Stimulated activated effector memory CD8-positive, alpha-beta T cell treated with anti-CD3 and anti-CD28 coated beads, Interleukin-12 subunit alpha, Interleukin-12 subunit beta, amount 100 ng/mL, for 72 hours (primary cell): Measurements from ENCODE around the gene NUAK1.

ENCODE experiments used
- ATAC-seq: fragments of 150-1000 bp; cut with Tn5 transposase; 2 replicates; pipeline ENCODE4 v1.10.0; 2021
- DNase-seq, 2 donors: peaks; one replicate each; pipeline ENCODE4 v3.0.0; 2021 to 2022; ENCODE audit warnings: low spot score in 2 of 2
- H3K27ac Mint-ChIP-seq: one replicate; pipeline ENCODE4 v1.8.0; 2022; ENCODE audit warnings: mild to moderate bottlenecking, mixed read lengths
- H3K36me3 Mint-ChIP-seq: one replicate; pipeline ENCODE4 v1.8.0; 2022; ENCODE audit warnings: mild to moderate bottlenecking, mixed read lengths
- H3K4me1 Mint-ChIP-seq: one replicate; pipeline ENCODE4 v1.8.0; 2022; ENCODE audit warnings: mixed read lengths
- H3K4me3 Mint-ChIP-seq: one replicate; pipeline ENCODE4 v1.8.0; 2022; ENCODE audit warnings: mild to moderate bottlenecking, mixed read lengths
- H3K9me3 Mint-ChIP-seq: one replicate; pipeline ENCODE4 v1.8.0; 2022; ENCODE audit warnings: mixed read lengths

NUAK1 gene

DNA sequence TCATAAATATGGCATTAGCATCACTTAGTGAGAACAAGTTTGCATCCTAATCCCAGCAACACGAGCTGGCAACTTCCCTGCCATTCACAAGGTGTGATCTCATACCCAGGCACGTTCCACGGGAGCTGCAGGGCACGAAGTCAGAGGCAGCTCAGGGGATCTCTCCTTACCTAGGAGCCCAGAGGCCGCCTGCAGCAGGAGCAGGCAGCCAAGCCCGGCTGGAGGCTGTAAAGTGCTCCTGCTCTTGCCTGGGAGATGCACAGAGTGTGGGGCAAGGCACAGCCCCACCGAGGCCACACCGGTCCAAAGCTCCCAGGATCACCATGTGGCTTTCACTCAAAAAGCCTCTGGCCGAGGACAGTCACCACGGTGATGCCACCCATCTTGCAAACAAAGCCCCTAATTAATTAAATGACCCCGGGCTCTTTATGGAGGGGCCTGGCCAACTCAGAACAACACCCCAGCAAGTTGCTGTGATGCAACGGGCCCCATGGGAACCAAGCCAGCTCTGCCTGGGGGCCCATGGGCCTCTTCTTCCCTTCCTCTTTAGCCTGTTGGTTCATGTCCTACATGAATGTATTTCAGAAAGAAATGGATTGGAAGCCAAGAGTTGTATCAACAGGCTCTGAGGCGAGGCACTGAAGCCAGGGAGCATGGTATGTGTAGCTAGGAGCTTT is 26.5 kb downstream of the NUAK1 start:
- no peak for ATAC-seq
- peak overlapping the region; percentile 16 for H3K4me3 Mint-ChIP-seq
- H3K4me1 Mint-ChIP-seq: peaks cover 9% of the 10 kb centered on the region
- DNase-seq: no peak
- H3K27ac Mint-ChIP-seq: peak overlapping the region; percentile 81
- no peaks in the 10 kb centered on the region for H3K9me3 Mint-ChIP-seq
- peaks cover 6% of the 10 kb centered on the region for H3K36me3 Mint-ChIP-seq

DNA sequence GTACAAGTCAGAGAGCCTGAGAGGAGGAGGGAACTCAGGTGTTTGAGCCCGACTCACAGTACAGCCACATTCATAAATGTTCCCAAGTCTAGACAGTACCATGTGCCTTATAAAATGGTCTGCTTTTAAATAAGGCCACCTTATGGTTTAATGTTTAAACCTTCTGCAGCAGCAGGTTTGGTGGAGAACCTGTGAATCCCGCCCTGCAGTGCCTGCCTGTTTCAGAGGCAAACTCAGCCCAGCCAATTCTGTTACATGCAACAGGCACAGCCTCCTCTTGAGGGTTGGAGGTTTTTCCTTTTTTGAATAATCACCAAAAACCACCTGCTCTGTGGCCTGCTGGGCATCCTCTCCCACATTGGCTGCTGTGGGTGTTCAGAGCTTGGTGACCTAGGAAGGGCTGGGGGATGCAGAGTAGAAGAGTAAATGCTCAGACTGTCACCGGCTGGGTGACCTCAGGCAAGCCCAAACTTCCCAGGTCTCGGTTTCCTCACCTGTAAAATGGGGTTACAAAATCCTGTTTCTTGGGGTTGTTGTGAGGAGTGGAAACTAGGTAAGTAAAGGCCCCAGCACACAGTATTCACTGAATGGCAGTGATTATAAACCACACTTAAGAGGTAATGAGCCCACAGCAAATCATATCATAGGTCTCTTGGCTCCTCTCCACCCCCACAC is 28.0 kb downstream of the NUAK1 start:
- ATAC-seq: peak; percentile 14
- H3K4me1 Mint-ChIP-seq: peaks cover 9% of the 10 kb centered on the region

DNA sequence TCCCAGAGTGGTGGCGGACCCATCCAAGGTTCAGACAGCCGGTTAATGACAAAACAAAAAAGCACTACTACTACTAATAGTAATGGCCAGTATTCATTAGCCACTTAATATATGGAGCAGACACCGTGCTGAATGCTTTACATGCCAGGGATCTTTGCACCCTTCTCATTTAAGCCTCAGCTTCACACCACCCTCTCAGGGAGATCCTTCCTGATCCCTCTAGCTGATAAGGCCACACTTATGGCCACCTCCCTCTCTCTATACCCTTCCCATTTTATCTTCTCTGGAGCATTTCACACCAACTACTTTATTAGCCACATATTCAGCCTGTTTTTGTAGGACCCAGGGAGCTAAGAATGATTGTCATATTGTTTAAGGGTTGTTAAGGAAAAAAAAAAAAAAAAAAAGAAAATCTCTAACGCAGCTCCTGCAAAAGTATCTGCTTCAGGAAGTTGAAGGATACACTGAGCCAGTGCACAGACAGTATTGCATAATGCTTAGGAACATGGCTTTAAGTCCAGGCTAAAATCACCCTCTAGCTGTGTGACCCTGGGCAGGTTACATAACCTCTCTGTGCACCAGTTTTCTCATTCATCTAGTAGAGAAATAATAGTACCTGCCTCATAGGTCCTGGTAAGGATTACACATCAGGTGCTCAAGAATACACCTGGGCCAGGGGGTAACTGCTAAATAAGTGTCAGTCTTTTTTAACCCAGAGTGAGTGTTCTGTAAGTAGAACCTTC is 29.4 kb downstream of the NUAK1 start:
- Mint-ChIP-seq H3K4me3 (no peak overlapping the region), H3K27ac (no peak overlapping the region), H3K36me3 (peaks cover 6% of the 10 kb centered on the region), H3K9me3 (no peaks in the 10 kb centered on the region), H3K4me1 (peaks cover 9% of the 10 kb centered on the region)
- ATAC-seq: no peak
- DNase-seq: no peak

More for the DNA sequence above, 28.0 kb downstream of the NUAK1 start:
- peaks cover 6% of the 10 kb centered on the region for H3K36me3 Mint-ChIP-seq
- no peak overlapping the region for H3K4me3 Mint-ChIP-seq
- H3K27ac Mint-ChIP-seq: no peak overlapping the region
- no peak for DNase-seq
- H3K9me3 Mint-ChIP-seq: no peaks in the 10 kb centered on the region

DNA sequence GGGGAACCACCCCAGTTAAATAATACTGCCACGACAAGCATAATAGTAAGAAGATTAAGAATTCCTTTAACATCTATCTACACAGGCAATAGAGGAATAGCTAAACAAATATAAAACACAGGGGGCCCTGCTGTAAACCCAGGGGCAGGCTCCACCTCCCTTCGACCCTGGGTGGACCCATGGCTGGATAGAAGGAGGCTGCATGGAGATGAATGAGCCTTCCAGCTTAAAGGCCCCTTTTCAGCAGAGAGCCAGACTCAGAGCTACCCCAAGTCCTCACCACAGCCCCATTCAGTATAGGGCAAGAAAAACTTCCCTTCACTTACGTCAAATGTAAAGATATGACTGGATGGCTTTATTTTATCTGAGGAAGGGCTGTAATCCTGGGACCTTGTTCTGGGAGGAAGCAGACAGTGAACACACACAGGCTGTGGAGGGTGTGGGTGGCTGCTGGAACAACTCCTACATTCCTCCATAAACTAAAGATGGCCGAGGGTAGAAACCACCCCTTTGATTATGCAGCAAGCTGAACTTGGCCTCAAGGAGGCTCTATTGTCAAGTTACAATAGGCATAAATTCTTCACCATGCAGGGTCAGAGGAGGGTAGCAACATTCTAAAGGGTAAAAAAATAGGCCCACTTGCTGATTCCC is 30.4 kb downstream of the NUAK1 start:
- H3K9me3 Mint-ChIP-seq: no peaks in the 10 kb centered on the region
- H3K4me3 Mint-ChIP-seq: no peak overlapping the region
- no peak overlapping the region for H3K27ac Mint-ChIP-seq
- peaks cover 5% of the 10 kb centered on the region for H3K36me3 Mint-ChIP-seq
- H3K4me1 Mint-ChIP-seq: peaks cover 8% of the 10 kb centered on the region
- DNase-seq (no peak), ATAC-seq (no peak)

DNA sequence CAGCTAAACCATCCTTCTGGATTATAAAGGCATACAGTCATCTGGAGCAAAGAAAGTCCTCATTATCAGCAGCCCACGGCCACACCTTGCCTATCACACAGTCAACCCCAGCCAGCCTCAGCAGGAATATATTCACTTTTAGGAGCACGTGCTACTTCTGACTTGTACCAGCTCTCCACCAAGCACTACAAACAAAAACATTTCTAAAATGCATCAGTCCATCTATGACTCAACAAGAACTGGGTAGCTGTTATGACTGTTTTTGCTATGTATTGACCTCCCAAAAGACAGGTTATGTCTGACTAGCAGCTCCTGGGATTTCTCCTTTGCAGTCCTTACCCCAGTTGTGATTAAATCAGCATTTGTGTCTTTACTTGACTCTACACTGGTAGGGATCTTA is 31.2 kb downstream of the NUAK1 start:
- peaks cover under 1% of the 10 kb centered on the region for H3K4me1 Mint-ChIP-seq
- H3K9me3 Mint-ChIP-seq: no peaks in the 10 kb centered on the region
- no peak overlapping the region for H3K27ac Mint-ChIP-seq
- H3K4me3 Mint-ChIP-seq: no peak overlapping the region
- ATAC-seq (peak; percentile 42), DNase-seq (no peak)
- H3K36me3 Mint-ChIP-seq: no peaks in the 10 kb centered on the region

DNA sequence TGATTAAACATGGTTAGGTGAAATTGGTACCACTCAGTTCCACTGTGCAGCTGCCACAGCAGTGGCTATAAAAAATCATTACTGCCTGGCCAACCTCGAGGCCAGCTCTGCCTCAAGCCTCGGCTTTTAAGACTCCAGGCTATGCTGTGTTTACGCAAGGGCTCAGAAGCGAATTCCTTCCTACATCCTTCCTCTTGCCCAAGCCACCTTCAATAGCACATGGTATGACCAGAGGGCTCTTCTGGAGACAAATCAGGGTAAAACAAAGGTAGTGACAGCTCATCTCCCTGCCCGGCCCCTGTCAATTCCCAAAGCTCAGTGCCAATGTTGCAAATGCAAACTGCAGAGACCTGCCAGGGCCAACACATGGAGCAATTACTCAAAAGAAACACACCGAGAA is 31.9 kb downstream of the NUAK1 start:
- no peaks in the 10 kb centered on the region for H3K36me3 Mint-ChIP-seq
- H3K4me1 Mint-ChIP-seq: no peaks in the 10 kb centered on the region
- H3K27ac Mint-ChIP-seq: no peak overlapping the region
- H3K4me3 Mint-ChIP-seq: no peak overlapping the region
- no peaks in the 10 kb centered on the region for H3K9me3 Mint-ChIP-seq
- DNase-seq (no peak), ATAC-seq (no peak)

DNA sequence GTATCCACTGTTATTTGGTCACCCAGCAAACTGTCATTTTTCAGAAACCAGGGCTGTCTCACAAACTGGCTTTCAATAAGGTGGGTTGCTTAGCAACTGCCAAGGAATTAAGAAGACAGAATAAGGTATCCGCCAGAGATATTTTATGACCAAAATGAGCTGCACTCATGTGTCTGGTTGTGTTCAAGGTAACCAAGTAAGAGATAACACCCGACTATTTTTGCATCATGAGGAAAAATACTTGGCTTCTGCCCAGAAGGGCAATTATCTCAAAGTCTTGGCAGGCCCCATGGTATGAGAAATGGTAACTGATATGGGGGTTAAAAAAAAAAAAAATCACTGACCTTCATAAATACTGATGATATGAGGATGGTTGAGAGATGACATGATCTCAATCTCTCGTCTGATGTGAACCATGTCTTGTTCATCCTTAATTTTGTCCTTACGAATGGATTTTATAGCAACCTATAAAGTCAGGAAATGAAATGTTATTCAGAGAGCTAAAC is 32.6 kb downstream of the NUAK1 start:
- H3K4me3 Mint-ChIP-seq: no peak overlapping the region
- H3K9me3 Mint-ChIP-seq: no peaks in the 10 kb centered on the region
- H3K27ac Mint-ChIP-seq: no peak overlapping the region
- no peaks in the 10 kb centered on the region for H3K4me1 Mint-ChIP-seq
- ATAC-seq: no peak
- H3K36me3 Mint-ChIP-seq: no peaks in the 10 kb centered on the region
- no peak for DNase-seq

DNA sequence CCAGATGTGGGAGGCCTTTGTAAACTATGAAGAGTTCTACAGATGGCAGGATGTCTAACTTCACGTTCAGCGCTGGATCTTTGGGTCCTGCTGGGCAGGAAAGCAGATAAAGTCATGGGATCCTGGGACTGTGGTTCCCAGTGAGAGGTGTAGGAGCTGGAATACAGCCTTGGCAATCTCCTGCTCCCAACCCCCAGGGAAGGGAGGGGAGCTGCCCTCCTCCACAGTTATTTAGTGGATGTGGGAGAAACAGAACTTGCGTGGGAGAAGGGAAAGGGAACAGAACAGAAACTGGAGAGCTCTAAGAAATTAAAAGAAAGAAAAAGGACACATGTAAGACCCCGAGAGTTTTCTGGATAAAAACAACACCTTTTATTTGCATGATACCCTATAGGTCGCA is 37.0 kb downstream of the NUAK1 start:
- H3K9me3 Mint-ChIP-seq: no peaks in the 10 kb centered on the region
- no peaks in the 10 kb centered on the region for H3K36me3 Mint-ChIP-seq
- no peaks in the 10 kb centered on the region for H3K4me1 Mint-ChIP-seq
- DNase-seq (no peak), ATAC-seq (no peak)
- no peak overlapping the region for H3K4me3 Mint-ChIP-seq
- H3K27ac Mint-ChIP-seq: no peak overlapping the region

DNA sequence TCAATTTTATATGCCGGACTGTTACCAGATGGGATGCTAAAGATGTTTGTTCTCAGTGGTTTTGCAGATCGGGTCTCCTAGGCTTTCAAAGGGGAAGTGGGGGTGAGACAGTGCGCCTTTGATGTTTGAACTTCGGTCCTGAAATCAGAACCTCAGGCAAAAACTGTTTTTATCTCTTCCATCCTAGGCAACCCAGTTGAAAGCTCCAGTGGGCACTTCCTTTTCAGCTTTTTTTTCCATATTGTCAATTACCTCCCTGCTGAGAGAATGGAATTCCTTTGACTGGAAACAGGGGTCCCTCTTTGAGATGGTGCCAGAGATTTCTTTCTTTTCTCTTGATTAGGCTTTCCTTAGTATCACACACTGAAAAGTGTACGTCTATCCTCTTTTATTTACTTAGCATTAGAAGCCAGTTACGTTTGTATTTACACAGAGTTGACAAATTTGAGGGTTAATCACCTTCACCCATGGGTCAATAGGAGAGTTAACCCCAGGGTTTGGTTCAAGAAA is 40.0 kb downstream of the NUAK1 start:
- H3K9me3 Mint-ChIP-seq: no peaks in the 10 kb centered on the region
- no peak overlapping the region for H3K27ac Mint-ChIP-seq
- ATAC-seq: no peak
- DNase-seq: no peak
- H3K4me1 Mint-ChIP-seq: no peaks in the 10 kb centered on the region
- H3K4me3 Mint-ChIP-seq: no peak overlapping the region
- no peaks in the 10 kb centered on the region for H3K36me3 Mint-ChIP-seq

DNA sequence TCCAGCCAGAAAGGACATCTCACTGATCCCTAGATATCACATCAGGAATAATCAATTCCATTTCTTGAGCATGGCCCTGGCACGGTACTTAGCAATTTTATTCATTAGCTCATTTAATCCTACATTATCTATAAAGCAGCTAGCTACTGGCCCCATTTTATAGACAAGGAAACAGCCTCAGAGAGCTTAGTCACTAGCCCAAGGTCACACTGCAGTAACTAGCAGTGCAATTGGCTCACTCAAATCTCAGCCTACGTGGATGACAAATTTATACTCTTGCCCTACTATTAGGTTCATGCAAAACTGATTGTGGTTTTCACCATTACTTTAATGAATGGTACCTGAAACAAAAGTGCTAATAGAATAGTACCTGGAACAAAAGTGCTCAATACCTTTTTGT is 41.7 kb downstream of the NUAK1 start:
- DNase-seq (no peak), ATAC-seq (no peak)
- no peaks in the 10 kb centered on the region for H3K4me1 Mint-ChIP-seq
- no peak overlapping the region for H3K27ac Mint-ChIP-seq
- H3K9me3 Mint-ChIP-seq: no peaks in the 10 kb centered on the region
- no peaks in the 10 kb centered on the region for H3K36me3 Mint-ChIP-seq
- no peak overlapping the region for H3K4me3 Mint-ChIP-seq

DNA sequence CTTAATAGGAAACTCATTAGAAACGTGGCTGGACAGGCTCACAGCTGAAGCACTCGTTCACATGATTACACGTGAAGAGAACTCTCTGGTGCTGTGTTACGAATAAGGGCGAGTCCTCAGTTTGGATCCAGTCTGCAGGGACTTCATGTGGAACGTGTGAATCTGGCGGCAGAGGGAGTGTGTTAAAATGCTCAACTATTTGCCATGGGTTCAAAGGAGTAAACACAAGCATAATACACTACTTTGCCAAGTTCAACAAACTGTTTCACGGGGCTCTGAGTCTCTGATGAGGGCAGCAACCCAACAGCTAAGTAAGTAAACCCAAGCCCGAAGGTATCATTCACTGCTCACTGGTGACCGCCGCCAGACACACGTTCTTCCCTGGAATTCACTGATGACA is 42.4 kb downstream of the NUAK1 start:
- no peaks in the 10 kb centered on the region for H3K4me1 Mint-ChIP-seq
- no peak overlapping the region for H3K4me3 Mint-ChIP-seq
- no peaks in the 10 kb centered on the region for H3K9me3 Mint-ChIP-seq
- ATAC-seq (no peak), DNase-seq (no peak)
- no peaks in the 10 kb centered on the region for H3K36me3 Mint-ChIP-seq
- H3K27ac Mint-ChIP-seq: no peak overlapping the region

DNA sequence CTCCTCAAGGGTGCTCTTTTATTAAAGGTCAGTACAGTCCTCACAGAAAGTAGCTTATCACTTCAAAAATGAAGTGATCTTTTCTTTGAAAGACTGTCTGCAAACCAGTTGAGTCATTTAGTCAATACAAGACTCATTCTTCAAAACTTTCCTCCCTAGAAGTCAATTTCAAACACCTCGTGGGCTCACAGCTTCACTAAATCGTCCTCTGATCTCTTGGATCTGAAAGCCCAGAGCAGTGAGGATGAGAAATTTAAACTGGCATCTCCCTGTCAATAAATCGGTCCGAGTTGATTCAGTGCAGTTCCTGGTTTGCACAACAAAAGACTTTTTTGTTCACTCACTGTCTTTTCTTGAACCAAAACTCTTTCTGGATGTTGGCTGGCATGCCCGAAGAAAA is 44.5 kb downstream of the NUAK1 start:
- H3K36me3 Mint-ChIP-seq: no peaks in the 10 kb centered on the region
- no peak overlapping the region for H3K27ac Mint-ChIP-seq
- DNase-seq: no peak
- ATAC-seq: no peak
- H3K9me3 Mint-ChIP-seq: no peaks in the 10 kb centered on the region
- no peak overlapping the region for H3K4me3 Mint-ChIP-seq
- no peaks in the 10 kb centered on the region for H3K4me1 Mint-ChIP-seq

DNA sequence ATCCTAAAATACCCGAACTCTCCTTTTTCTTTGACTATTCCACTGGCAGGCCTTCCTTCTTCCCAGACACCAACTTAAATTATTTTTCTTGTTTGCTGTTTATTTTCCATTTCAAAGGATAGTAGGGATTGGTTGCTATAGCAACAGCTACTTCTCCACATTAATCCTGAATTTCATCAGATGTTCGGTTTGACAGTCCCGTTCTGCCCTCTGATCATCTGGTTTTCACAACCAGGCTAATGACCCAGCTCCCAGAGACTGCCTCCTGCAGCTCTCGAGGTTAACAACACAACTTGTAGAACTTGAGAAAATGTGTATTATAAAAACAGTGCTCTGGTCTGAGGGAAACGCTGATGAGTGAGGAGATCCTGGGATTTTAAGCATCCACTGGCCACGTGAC is 45.5 kb downstream of the NUAK1 start:
- H3K36me3 Mint-ChIP-seq: no peaks in the 10 kb centered on the region
- no peak overlapping the region for H3K4me3 Mint-ChIP-seq
- ATAC-seq: no peak

DNA sequence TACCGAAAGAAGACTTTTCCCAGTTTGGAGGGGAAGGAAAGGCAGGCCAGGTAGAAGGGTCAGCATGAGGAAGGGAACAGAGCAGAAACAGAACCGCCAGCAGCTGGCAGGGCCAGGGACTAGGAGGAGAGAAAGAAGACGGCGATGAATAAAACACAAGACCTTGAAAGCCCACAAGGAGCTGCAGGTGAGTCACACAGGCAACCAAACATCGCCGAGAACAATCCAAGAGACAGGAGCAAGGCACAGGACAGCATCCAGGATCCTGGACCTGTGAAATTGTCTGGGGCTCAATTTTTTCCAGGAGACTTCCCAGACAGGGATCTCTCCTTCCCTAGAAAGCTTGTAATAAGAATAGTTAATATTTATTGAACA is 47.3 kb downstream of the NUAK1 start:
- no peak overlapping the region for H3K4me3 Mint-ChIP-seq
- H3K27ac Mint-ChIP-seq: no peak overlapping the region
- H3K36me3 Mint-ChIP-seq: no peaks in the 10 kb centered on the region
- H3K9me3 Mint-ChIP-seq: no peaks in the 10 kb centered on the region
- DNase-seq: no peak
- ATAC-seq: no peak
- H3K4me1 Mint-ChIP-seq: no peaks in the 10 kb centered on the region

More for the DNA sequence above, 45.5 kb downstream of the NUAK1 start:
- H3K27ac Mint-ChIP-seq: no peak overlapping the region
- H3K4me1 Mint-ChIP-seq: no peaks in the 10 kb centered on the region
- no peaks in the 10 kb centered on the region for H3K9me3 Mint-ChIP-seq
- DNase-seq: no peak
